ENCODE measurements around the gene TBXT. TPM values are rescaled to one million over a fixed set of nuclear protein-coding genes. Genes with fewer than 3 reads are reported as not detected.

The TBXT gene
- total and polyA plus RNA-seq, 2 experiments from 2014 or later, result 0.23 TPM; not detected in 1

DNA sequence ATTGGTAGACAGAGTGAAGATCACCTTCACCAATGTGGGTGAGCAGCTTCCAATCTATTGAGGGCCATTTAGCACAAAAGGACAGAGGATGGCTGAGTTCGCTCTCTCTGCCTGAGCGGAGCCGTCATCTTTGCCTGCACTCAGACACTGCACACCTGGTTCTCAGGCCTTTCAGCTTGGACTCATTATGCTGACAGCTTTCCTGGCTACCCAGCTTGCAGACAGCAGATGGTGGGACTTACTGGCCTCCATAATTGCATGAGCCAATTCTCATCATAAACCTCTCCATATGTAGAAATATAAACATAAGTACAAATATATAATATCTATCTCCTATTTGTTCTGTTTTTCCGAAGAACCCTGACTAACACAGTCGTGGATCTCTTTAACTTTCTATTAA is 13.7 kb downstream of the TBXT start:
- TF ChIP-seq ZNF331 (CRISPR knock-in tag; IDR thresholded peaks at IDR 0.05; ENCODE audit: low read depth), result no peak
- TF ChIP-seq EZH2 (IDR thresholded peaks at IDR 0.05; ENCODE audit: low read depth, unreplicated experiment), result no peak
- TF ChIP-seq EZH2phosphoT487 (IDR thresholded peaks at IDR 0.05; ENCODE audit: unreplicated experiment), result no peak
- TF ChIP-seq ETS1 (IDR thresholded peaks at IDR 0.05), result no peak
- no peak for TF ChIP-seq STAT1 (IDR thresholded peaks at IDR 0.05; ENCODE audit: unreplicated experiment)
- TF ChIP-seq ZNF114 (CRISPR knock-in tag; IDR thresholded peaks at IDR 0.05), result no peak
- TF ChIP-seq CTCF (conservative IDR thresholded peaks at IDR 0.05; ENCODE audit: low read depth in 2 of 2), result no peak
- TF ChIP-seq, protein P1, sequence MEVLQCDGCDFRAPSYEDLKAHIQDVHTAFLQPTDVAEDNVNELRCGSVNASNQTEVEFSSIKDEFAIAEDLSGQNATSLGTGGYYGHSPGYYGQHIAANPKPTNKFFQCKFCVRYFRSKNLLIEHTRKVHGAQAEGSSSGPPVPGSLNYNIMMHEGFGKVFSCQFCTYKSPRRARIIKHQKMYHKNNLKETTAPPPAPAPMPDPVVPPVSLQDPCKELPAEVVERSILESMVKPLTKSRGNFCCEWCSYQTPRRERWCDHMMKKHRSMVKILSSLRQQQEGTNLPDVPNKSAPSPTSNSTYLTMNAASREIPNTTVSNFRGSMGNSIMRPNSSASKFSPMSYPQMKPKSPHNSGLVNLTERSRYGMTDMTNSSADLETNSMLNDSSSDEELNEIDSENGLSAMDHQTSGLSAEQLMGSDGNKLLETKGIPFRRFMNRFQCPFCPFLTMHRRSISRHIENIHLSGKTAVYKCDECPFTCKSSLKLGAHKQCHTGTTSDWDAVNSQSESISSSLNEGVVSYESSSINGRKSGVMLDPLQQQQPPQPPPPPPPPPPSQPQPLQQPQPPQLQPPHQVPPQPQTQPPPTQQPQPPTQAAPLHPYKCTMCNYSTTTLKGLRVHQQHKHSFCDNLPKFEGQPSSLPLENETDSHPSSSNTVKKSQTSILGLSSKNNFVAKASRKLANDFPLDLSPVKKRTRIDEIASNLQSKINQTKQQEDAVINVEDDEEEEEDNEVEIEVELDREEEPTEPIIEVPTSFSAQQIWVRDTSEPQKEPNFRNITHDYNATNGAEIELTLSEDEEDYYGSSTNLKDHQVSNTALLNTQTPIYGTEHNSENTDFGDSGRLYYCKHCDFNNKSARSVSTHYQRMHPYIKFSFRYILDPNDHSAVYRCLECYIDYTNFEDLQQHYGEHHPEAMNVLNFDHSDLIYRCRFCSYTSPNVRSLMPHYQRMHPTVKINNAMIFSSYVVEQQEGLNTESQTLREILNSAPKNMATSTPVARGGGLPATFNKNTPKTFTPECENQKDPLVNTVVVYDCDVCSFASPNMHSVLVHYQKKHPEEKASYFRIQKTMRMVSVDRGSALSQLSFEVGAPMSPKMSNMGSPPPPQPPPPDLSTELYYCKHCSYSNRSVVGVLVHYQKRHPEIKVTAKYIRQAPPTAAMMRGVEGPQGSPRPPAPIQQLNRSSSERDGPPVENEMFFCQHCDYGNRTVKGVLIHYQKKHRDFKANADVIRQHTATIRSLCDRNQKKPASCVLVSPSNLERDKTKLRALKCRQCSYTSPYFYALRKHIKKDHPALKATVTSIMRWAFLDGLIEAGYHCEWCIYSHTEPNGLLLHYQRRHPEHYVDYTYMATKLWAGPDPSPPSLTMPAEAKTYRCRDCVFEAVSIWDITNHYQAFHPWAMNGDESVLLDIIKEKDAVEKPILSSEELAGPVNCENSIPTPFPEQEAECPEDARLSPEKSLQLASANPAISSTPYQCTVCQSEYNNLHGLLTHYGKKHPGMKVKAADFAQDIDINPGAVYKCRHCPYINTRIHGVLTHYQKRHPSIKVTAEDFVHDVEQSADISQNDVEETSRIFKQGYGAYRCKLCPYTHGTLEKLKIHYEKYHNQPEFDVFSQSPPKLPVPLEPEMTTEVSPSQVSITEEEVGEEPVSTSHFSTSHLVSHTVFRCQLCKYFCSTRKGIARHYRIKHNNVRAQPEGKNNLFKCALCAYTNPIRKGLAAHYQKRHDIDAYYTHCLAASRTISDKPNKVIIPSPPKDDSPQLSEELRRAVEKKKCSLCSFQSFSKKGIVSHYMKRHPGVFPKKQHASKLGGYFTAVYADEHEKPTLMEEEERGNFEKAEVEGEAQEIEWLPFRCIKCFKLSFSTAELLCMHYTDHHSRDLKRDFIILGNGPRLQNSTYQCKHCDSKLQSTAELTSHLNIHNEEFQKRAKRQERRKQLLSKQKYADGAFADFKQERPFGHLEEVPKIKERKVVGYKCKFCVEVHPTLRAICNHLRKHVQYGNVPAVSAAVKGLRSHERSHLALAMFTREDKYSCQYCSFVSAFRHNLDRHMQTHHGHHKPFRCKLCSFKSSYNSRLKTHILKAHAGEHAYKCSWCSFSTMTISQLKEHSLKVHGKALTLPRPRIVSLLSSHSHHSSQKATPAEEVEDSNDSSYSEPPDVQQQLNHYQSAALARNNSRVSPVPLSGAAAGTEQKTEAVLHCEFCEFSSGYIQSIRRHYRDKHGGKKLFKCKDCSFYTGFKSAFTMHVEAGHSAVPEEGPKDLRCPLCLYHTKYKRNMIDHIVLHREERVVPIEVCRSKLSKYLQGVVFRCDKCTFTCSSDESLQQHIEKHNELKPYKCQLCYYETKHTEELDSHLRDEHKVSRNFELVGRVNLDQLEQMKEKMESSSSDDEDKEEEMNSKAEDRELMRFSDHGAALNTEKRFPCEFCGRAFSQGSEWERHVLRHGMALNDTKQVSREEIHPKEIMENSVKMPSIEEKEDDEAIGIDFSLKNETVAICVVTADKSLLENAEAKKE (CRISPR knock-in tag; IDR thresholded peaks at IDR 0.05), result no peak
- TF ChIP-seq NANOG (IDR thresholded peaks at IDR 0.05; ENCODE audit: borderline replicate concordance), result no peak
- no peak for TF ChIP-seq POLR2AphosphoS5 (IDR thresholded peaks at IDR 0.05; ENCODE audit: low read depth)
- no peak for TF ChIP-seq CREB1 (CRISPR knock-in tag; IDR thresholded peaks at IDR 0.05; ENCODE audit: low read depth)
- TF ChIP-seq JUNB (IDR thresholded peaks at IDR 0.05; ENCODE audit: unreplicated experiment), result no peak
- TF ChIP-seq, protein P2, sequence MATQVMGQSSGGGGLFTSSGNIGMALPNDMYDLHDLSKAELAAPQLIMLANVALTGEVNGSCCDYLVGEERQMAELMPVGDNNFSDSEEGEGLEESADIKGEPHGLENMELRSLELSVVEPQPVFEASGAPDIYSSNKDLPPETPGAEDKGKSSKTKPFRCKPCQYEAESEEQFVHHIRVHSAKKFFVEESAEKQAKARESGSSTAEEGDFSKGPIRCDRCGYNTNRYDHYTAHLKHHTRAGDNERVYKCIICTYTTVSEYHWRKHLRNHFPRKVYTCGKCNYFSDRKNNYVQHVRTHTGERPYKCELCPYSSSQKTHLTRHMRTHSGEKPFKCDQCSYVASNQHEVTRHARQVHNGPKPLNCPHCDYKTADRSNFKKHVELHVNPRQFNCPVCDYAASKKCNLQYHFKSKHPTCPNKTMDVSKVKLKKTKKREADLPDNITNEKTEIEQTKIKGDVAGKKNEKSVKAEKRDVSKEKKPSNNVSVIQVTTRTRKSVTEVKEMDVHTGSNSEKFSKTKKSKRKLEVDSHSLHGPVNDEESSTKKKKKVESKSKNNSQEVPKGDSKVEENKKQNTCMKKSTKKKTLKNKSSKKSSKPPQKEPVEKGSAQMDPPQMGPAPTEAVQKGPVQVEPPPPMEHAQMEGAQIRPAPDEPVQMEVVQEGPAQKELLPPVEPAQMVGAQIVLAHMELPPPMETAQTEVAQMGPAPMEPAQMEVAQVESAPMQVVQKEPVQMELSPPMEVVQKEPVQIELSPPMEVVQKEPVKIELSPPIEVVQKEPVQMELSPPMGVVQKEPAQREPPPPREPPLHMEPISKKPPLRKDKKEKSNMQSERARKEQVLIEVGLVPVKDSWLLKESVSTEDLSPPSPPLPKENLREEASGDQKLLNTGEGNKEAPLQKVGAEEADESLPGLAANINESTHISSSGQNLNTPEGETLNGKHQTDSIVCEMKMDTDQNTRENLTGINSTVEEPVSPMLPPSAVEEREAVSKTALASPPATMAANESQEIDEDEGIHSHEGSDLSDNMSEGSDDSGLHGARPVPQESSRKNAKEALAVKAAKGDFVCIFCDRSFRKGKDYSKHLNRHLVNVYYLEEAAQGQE (IDR thresholded peaks at IDR 0.05; ENCODE audit: unreplicated experiment), result no peak
- H3K4me2 ChIP-seq, result no peak overlapping the region
- no peak overlapping the region for H3K4me3 ChIP-seq
- H3F3A ChIP-seq (replicated peaks; ENCODE audit: low read depth), result no peaks in the 10 kb centered on the region
- Mint-ChIP-seq H3K4me1 (no peaks in the 10 kb centered on the region), H3K36me3 (ENCODE audit: low read depth) (peaks cover 8% of the 10 kb centered on the region; the same call in 2 of the 3 replicates), H3K9me3 (peaks cover 22% of the 10 kb centered on the region), H3K27me3 (ENCODE audit: insufficient read depth, low read depth, poor library complexity) (no peaks in the 10 kb centered on the region), H3K27ac (no peak overlapping the region), H3K4me3 (no peak overlapping the region)
- no peaks in the 10 kb centered on the region for H4K20me1 ChIP-seq (replicated peaks; ENCODE audit: insufficient read depth)
- no peaks in the 10 kb centered on the region for H3K9me2 ChIP-seq (ENCODE audit: insufficient read depth)
- no peak overlapping the region for H3K27ac ChIP-seq (ENCODE audit: low read depth)
- no peaks in the 10 kb centered on the region for H3K79me2 ChIP-seq (replicated peaks; ENCODE audit: insufficient read depth)
- no peak for ATAC-seq
- DNase-seq (ENCODE audit: low spot score), result no peak
- H3K27me3 ChIP-seq (ENCODE audit: insufficient read depth), result no peaks in the 10 kb centered on the region
- H3K4me1 ChIP-seq (ENCODE audit: insufficient read depth), result no peaks in the 10 kb centered on the region
- H3K36me3 ChIP-seq (ENCODE audit: insufficient read depth), result peaks cover 10% of the 10 kb centered on the region
- H2AFZ ChIP-seq, result no peak overlapping the region

Measured in GM23338 (cell line).